Heart left ventricle (tissue), 16 donors: ENCODE results near the gene DCPS. TPM values are rescaled to one million over a fixed set of nuclear protein-coding genes. Genes with fewer than 3 reads are reported as not detected.

Source experiments
- ATAC-seq, 4 donors: fragments of 200-7000 bp; cut with Tn5 transposase; one replicate each; pipeline ENCODE4 v1.9.1; 2020 to 2022; ENCODE audit warnings: moderate library complexity in 4 of 4, mild to moderate bottlenecking in 3 of 4, moderate number of reproducible peaks in 1 of 4
- DNase-seq, 5 donors: peaks; one replicate each; pipeline ENCODE4 v3.0.0-alpha.2; 2020
- H3K27ac ChIP-seq, 12 donors: fragments of 200-600 bp; sonication (generic) in 4 of 12; one replicate each; pipeline versions ENCODE4 v1.5.0 to v1.8.0; 2016 to 2022; ENCODE audit warnings: mild to moderate bottlenecking in 2 of 12
- H3K27me3 ChIP-seq, 9 donors: fragments of 200-600 bp; sonication (generic) in 2 of 9; one replicate each; pipeline versions ENCODE4 v1.5.1 to v1.8.0; 2016 to 2022; ENCODE audit warnings: mild to moderate bottlenecking in 3 of 9
- H3K36me3 ChIP-seq, 9 donors: fragments of 200-600 bp; sonication (generic) in 2 of 9; one replicate each; pipeline versions ENCODE4 v1.5.0 to v1.8.0; 2018 to 2022; ENCODE audit warnings: mild to moderate bottlenecking in 2 of 9
- H3K4me1 ChIP-seq, 12 donors: fragments of 200-600 bp; sonication (generic) in 4 of 12; one replicate each; pipeline versions ENCODE4 v1.5.0 to v1.8.0; 2016 to 2022; ENCODE audit warnings: mild to moderate bottlenecking in 3 of 12
- H3K4me3 ChIP-seq, 12 donors: fragments of 200-600 bp; sonication (generic) in 4 of 12; one replicate each; pipeline versions ENCODE4 v1.5.0 to v1.8.0; 2017 to 2022; ENCODE audit warnings: mild to moderate bottlenecking in 9 of 12, moderate library complexity in 4 of 12
- H3K9me3 ChIP-seq, 12 donors: fragments of 200-600 bp; sonication (generic) in 4 of 12; one replicate each; pipeline versions ENCODE4 v1.5.0 to v1.8.0; 2016 to 2022; ENCODE audit warnings: mild to moderate bottlenecking in 1 of 12
- POLR2A ChIP-seq, 2 donors: fragments of 450-650 bp; IDR thresholded peaks; one replicate each; pipeline ENCODE4 v1.6.1; 2017; ENCODE audit warnings: antibody characterized with exemption in 2 of 2, mild to moderate bottlenecking in 2 of 2, moderate library complexity in 2 of 2
- WGBS, 4 donors: extraction: QIAGEN DNeasy Blood & Tissue Kit in 2 of 4; methylation state at CpG; one replicate each; pipeline versions ENCODE4 v1.1.5 to v1.1.7; 2013 to 2018; 5-methylcytosine and 5-hydroxymethylcytosine counted together
- intact Hi-C, 10 donors: fragments of 100-400 bp; cut with DNase I; formaldehyde crosslinking; loops; one replicate each; pipeline versions ENCODE4 v1.11.1 to v1.14.2; 2022
- polyA plus RNA-seq, 2 donors: library from polyadenylated mRNA; stranded (reverse); fragments of 200-250 nt; gene quantifications; one replicate each; pipeline ENCODE4 v1.2.3, GENCODE V29; 2013
- total RNA-seq, 9 donors: library from RNA; depleted of rRNA in 2 of 9; stranded (reverse); fragments of >200 nt in 2 of 9; fragmentation: NEBNext Ultra II Directional in 3 of 9; extraction: Animal tissue kit (Norgen Biotek cat#: 25700) in 3 of 9; gene quantifications; one replicate each; pipeline versions ENCODE4 v1.1.0 to v1.2.4, GENCODE V29; 2016 to 2023
- TF ChIP-seq, protein P1 (sequence below), 12 donors: fragments of 200-600 bp; sonication (generic) in 4 of 12; IDR thresholded peaks; one replicate each; pipeline versions ENCODE4 v1.5.0 to v1.8.0; 2018 to 2022; ENCODE audit warnings: antibody characterized with exemption in 12 of 12, mild to moderate bottlenecking in 5 of 12
- donor health status: ischemic (EF 13 %, LVEDD 7.1; RV severe dilation, severe dysfunction).
- donor health status: healthy with polysubstance abuse.
- donor health status: DM: no; HTN: yes; CAD: no.
- donor health status: DM: no; HTN: no; CAD: no.
- donor health status: ischemic (EF 25% LVEDD 6.9; RV normal size, moderate dysfunction).
- donor health status: ischemic (EF 25% LVEDD 5.7; RV mildly dilated, moderate dysfunction).
- donor health status: healthy.
- donor health status: DM: yes; HTN: yes; CAD: no.
- donor health status: ischemic (EF 35%, LVEDD 5.7; RV mildly dilated, moderate dysfunction).
- donor health status: nonischemic (EF 11% LVEDD 7.7; RV severe dilation, severe dysfunction).
- donor health status: DM: yes; HTN: yes; CAD: no.
- donor health status: PGD.
- donor health status: ischemic (EF 29% LVEDD 5.4; RV normal size, mild dysfunction).
- donor health status: nonischemic (EF 23%, LVEDD 6.1; RV moderate dilation, normal function).

The DCPS gene
- total and polyA plus RNA-seq, 11 donors, result 7.7 to 18.9 (median 11.1) TPM

DNA sequence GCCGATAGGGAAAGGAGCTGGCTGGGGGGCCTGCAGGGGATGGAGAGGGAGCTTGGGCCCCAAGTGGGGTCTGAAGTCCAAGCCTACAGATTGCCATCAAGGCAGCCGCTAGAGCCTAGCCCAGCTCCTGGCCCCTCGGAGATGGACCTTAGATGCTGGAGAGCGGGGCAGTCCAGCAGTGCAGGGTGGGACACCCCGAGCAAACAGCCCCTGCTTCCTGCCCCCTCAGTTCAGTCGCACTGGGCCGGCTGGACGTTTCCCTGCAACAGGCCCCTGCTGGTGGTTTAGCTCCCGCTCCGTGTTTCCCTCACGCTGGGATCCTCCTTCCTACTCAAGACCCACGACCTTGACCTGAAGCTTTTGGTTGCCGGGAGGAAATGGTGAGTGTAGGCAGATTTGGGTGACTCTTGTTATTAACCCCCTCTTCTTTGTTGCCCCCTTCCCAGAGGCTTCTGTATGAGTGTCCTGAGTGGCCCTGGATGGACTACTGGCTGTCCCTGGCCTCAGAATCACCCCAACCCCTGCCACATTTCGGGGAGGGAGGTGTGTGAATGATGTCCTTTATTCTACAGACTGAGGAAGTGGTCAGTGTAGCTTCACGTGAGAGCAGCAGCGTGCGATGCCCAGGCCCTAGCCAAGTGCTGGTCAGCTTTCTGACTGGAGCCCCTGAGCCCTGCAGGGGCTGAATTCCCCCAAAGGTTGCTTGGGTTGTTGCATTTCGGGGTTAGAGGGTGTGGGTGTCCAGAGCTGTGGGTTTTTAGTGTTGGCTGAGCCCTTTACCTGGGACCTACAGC is 54.3 kb downstream of the DCPS start:
- TF ChIP-seq, protein P1, sequence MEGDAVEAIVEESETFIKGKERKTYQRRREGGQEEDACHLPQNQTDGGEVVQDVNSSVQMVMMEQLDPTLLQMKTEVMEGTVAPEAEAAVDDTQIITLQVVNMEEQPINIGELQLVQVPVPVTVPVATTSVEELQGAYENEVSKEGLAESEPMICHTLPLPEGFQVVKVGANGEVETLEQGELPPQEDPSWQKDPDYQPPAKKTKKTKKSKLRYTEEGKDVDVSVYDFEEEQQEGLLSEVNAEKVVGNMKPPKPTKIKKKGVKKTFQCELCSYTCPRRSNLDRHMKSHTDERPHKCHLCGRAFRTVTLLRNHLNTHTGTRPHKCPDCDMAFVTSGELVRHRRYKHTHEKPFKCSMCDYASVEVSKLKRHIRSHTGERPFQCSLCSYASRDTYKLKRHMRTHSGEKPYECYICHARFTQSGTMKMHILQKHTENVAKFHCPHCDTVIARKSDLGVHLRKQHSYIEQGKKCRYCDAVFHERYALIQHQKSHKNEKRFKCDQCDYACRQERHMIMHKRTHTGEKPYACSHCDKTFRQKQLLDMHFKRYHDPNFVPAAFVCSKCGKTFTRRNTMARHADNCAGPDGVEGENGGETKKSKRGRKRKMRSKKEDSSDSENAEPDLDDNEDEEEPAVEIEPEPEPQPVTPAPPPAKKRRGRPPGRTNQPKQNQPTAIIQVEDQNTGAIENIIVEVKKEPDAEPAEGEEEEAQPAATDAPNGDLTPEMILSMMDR (IDR thresholded peaks at IDR 0.05), result peak in 1 of 12 donors; percentile 9
- TF ChIP-seq POLR2A (IDR thresholded peaks at IDR 0.05), result no peak
- ATAC-seq, result no peak
- intact Hi-C loops, result loop anchor here in 8 of 10 donors (2.0 to 10.0 kb wide), 10 partner anchors 34 to 59 kb away; no protein-coding TSS in a partner anchor
- H3K4me1 ChIP-seq, result peaks cover 5 to 92% (median 63%) of the 10 kb centered on the region in 12 donors
- H3K27me3 ChIP-seq, result no peaks in the 10 kb centered on the region
- no peaks in the 10 kb centered on the region for H3K9me3 ChIP-seq
- 46 to 53% (median 50%) methylated on average over 16 to 18 of the region's 18 CpGs for WGBS, 4 donors
- H3K27ac ChIP-seq, result peak overlapping the region in 11 of 12 donors; percentile 23 to 91 (median 83)
- peak in 2 of 5 donors; percentile 31 to 63 for DNase-seq
- peak overlapping the region in 9 of 12 donors; percentile 66 to 97 (median 73) for H3K4me3 ChIP-seq
- no peaks in the 10 kb centered on the region for H3K36me3 ChIP-seq

DNA sequence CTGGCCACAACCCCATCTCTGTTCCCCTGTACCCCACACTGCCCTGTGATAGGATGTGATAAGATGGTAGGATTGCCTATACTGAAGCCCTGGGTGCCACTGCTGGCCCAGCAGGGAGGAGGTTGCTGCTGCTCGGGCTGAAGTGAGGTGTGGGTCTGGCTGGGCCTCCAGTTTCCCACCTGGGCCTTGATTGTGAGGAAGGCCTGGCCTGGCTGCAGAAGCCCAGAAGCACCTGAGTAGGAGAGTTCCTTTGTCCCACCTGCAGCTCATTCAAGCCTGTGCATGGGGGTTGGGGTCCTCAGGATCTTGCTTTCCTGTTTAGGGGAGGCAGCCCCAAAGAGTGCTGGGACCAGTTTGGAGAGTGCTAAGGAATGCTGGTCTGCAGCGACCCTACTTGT is 54.9 kb downstream of the DCPS start:
- DNase-seq (no peak), ATAC-seq (no peak)
- peaks cover 5 to 92% (median 65%) of the 10 kb centered on the region in 12 donors for H3K4me1 ChIP-seq
- 40 to 66% (median 52%) methylated on average over 1 to 2 of the region's 2 CpGs for WGBS, 4 donors
- H3K36me3 ChIP-seq, result no peaks in the 10 kb centered on the region
- H3K4me3 ChIP-seq, result peak overlapping the region in 4 of 12 donors; percentile 13 to 97 (median 89)
- H3K9me3 ChIP-seq, result no peaks in the 10 kb centered on the region
- H3K27ac ChIP-seq, result peak overlapping the region in 10 of 12 donors; percentile 7 to 91 (median 84)
- TF ChIP-seq POLR2A (IDR thresholded peaks at IDR 0.05), result no peak
- TF ChIP-seq, protein P1 (IDR thresholded peaks at IDR 0.05), result no peak
- intact Hi-C loops, result loop anchor here in 8 of 10 donors (2.0 to 10.0 kb wide), 8 partner anchors 34 to 59 kb away; no protein-coding TSS in a partner anchor
- no peaks in the 10 kb centered on the region for H3K27me3 ChIP-seq

DNA sequence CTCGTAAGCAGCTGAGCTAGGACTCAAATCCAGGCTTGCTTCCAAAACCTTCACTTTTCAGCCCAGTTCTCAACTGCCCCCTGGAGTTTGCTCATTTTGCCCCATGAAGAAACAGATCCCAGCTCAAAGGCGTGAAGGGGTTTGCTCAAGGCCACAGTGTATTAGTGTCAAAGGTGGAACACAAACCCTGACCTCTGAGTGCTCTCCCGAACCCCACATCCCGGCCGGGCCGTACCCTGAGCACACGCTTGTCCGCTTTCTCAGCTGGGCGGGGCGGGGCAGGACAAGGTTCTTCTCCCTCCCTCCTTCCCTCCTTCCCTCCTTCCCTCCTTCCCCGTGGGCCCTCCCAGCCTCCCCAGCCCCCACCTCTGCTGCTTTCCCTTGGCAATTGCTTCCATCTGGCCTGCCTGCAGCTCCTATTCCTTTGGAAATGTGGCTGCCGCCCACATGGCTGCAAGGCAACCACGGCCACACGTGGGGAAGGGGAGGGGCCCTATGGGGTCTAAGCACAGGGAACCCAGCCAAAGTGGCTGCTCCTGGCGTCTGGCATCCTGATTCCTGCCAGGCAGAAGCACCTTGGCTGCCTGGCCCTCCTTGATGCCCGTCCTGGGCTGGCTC is 55.7 kb downstream of the DCPS start:
- Histone ChIP-seq H3K27me3 (no peaks in the 10 kb centered on the region), H3K27ac (peak overlapping the region in 10 of 12 donors; percentile 7 to 88 (median 72)), H3K9me3 (no peaks in the 10 kb centered on the region), H3K4me3 (peak overlapping the region in 4 of 12 donors; percentile 11 to 26 (median 16)), H3K4me1 (peaks cover 5 to 88% (median 61%) of the 10 kb centered on the region in 12 donors), H3K36me3 (no peaks in the 10 kb centered on the region)
- 40 to 46% (median 45%) methylated on average over 16 of the region's 16 CpGs for WGBS, 4 donors
- peak; percentile 77 to 87 (median 82) for DNase-seq
- peak in 3 of 4 donors; percentile 33 to 43 (median 33) for ATAC-seq
- TF ChIP-seq, protein P1 (IDR thresholded peaks at IDR 0.05), result peak in 2 of 12 donors; percentile 16 to 21
- TF ChIP-seq POLR2A (IDR thresholded peaks at IDR 0.05), result no peak
- intact Hi-C loops, result loop anchor here in 8 of 10 donors (2.0 to 10.0 kb wide), 8 partner anchors 33 to 58 kb away; no protein-coding TSS in a partner anchor

DNA sequence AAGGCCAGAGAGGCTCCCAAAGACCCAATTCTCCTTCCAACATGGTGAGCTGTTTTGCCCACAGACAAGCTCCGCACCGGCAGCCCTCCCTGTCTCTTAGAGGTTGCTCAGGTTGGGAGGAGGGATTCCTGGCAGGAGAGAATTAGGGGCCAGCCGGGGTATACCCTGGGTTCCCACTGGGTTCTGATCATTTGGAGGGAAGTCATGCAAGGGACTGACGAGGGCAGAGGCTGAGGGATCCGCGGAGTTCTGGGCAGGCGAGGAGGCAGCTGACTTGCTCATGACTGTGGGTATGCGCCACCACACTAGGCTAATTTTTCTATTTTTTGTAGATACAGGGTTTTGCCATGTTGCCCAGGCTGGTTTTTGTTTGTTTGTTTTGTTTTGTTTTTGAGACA is 56.2 kb downstream of the DCPS start:
- intact Hi-C loops, result no loop called here
- peak overlapping the region in 8 of 12 donors; percentile 60 to 87 (median 72) for H3K27ac ChIP-seq

More for the DNA sequence above, 56.2 kb downstream of the DCPS start:
- Histone ChIP-seq H3K36me3 (no peaks in the 10 kb centered on the region), H3K4me1 (peaks cover 5 to 83% (median 58%) of the 10 kb centered on the region in 12 donors), H3K4me3 (peak overlapping the region in 3 of 12 donors; percentile 11 to 23 (median 22)), H3K9me3 (no peaks in the 10 kb centered on the region), H3K27me3 (no peaks in the 10 kb centered on the region)
- WGBS, 4 donors, result 59 to 81% (median 67%) methylated on average over 8 of the region's 8 CpGs
- DNase-seq, result no peak
- no peak for TF ChIP-seq POLR2A (IDR thresholded peaks at IDR 0.05)
- TF ChIP-seq, protein P1 (IDR thresholded peaks at IDR 0.05), result no peak
- no peak for ATAC-seq
